Measurements from ENCODE around the gene CBFA2T2.

DNA sequence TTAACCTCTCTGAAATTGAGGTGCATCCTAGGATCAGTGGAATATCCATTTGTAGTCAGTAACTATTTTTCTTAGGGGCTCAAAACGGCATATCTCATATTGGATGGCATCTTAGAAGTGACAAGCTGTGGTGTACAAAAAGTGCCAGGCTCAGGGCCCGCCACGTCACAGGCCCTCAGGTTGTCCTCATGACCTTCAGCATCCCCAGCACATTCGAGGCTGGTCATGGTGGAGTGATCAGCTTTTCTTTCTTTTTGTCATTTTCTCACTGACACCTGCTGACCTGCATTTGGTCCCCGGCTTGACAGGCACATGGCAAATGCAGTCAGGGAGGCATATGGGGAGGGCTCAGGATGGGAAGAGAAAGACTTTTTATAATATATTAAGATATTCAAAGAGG is 203.4 kb downstream of the CBFA2T2 start:
- TF ChIP-seq, protein P1, sequence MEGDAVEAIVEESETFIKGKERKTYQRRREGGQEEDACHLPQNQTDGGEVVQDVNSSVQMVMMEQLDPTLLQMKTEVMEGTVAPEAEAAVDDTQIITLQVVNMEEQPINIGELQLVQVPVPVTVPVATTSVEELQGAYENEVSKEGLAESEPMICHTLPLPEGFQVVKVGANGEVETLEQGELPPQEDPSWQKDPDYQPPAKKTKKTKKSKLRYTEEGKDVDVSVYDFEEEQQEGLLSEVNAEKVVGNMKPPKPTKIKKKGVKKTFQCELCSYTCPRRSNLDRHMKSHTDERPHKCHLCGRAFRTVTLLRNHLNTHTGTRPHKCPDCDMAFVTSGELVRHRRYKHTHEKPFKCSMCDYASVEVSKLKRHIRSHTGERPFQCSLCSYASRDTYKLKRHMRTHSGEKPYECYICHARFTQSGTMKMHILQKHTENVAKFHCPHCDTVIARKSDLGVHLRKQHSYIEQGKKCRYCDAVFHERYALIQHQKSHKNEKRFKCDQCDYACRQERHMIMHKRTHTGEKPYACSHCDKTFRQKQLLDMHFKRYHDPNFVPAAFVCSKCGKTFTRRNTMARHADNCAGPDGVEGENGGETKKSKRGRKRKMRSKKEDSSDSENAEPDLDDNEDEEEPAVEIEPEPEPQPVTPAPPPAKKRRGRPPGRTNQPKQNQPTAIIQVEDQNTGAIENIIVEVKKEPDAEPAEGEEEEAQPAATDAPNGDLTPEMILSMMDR (IDR thresholded peaks at IDR 0.05): no peak
- no peak for TF ChIP-seq POLR2A (IDR thresholded peaks at IDR 0.05)

All from lower leg skin (tissue), 3 donors.